NCI-H146 treated with DMSO at 0.1 percent for 48 hours (cell line): ENCODE data around the gene BUB1.
"Not testable (repeated sequence)": the region's sequence is repeated elsewhere in the genome, so short reads cannot be mapped to it uniquely, and the experiment has no call there.

Source experiments
- DNase-seq: peaks from one replicate; lab custom pipeline; 2025; ENCODE audit not compliant: unreplicated experiment; lab: John Stamatoyannopoulos, UW

BUB1 gene

GRCh38 chr2:110659248-110659647 is 18.6 kb downstream of the BUB1 start:
- DNase-seq = no peak

- DNase-seq = no peak
Measured at GRCh38 chr2:110657724-110658305, 20.0 kb downstream of the BUB1 start.

GRCh38 chr2:110655701-110656100 is 22.2 kb downstream of the BUB1 start:
- DNase-seq = no peak

- DNase-seq = no peak
Measured at GRCh38 chr2:110653861-110654260, 24.0 kb downstream of the BUB1 start.

- no peak for DNase-seq
Measured at GRCh38 chr2:110650346-110650745, 27.5 kb downstream of the BUB1 start.

- DNase-seq = no peak
Measured at GRCh38 chr2:110647777-110648176, 30.1 kb downstream of the BUB1 start.

- no peak for DNase-seq
Measured at GRCh38 chr2:110645616-110646015, 32.2 kb downstream of the BUB1 start.

GRCh38 chr2:110644357-110644756 is 33.5 kb downstream of the BUB1 start:
- DNase-seq = no peak

- no peak for DNase-seq
Measured at GRCh38 chr2:110642360-110642759, 35.5 kb downstream of the BUB1 start.

GRCh38 chr2:110639972-110640371 is 37.9 kb downstream of the BUB1 start:
- DNase-seq = no peak

- DNase-seq = no peak
Measured at GRCh38 chr2:110638952-110639695, 38.7 kb downstream of the BUB1 start.

- DNase-seq = no peak
Measured at GRCh38 chr2:110638004-110638403, 39.9 kb downstream of the BUB1 start.

GRCh38 chr2:110637093-110637492 is 40.8 kb downstream of the BUB1 start:
- DNase-seq = no peak

- not testable (repeated sequence) for DNase-seq
Measured at GRCh38 chr2:110635949-110636628, 41.8 kb downstream of the BUB1 start.

- not testable (repeated sequence) for DNase-seq
Measured at GRCh38 chr2:110627348-110627747, 50.5 kb downstream of the BUB1 start.

- not testable (repeated sequence) for DNase-seq
Measured at GRCh38 chr2:110619326-110619939, 58.4 kb downstream of the BUB1 start.

GRCh38 chr2:110613927-110614326 is 63.9 kb downstream of the BUB1 start:
- not testable (repeated sequence) for DNase-seq

- not testable (repeated sequence) for DNase-seq
Measured at GRCh38 chr2:110610613-110611250, 67.1 kb downstream of the BUB1 start.

GRCh38 chr2:110609843-110610612 is 67.8 kb downstream of the BUB1 start:
- DNase-seq = not testable (repeated sequence)

- not testable (repeated sequence) for DNase-seq
Measured at GRCh38 chr2:110608788-110609502, 68.9 kb downstream of the BUB1 start.
